GM12878 (cell line): ENCODE results near the gene VWA5B2. TPM values are rescaled to one million over a fixed set of nuclear protein-coding genes. Genes with fewer than 3 reads are reported as not detected.

Experiments
- BRCA1 ChIP-seq: IDR thresholded peaks from 2 replicates; pipeline ENCODE4 v1.6.1; 2011; ENCODE audit warnings: low read depth, low read length, improper control_type of control experiment
- E2F8 ChIP-seq: fragments of 450-650 bp; IDR thresholded peaks from 2 replicates; pipeline ENCODE4 v1.6.1; 2018; ENCODE audit warnings: mild to moderate bottlenecking, low read depth, moderate library complexity; ENCODE audit not compliant: partially characterized antibody
- GABPA ChIP-seq: IDR thresholded peaks from 2 replicates; pipeline ENCODE4 v1.6.1; 2014; ENCODE audit warnings: antibody characterized with exemption, low read depth, mild to moderate bottlenecking, inconsistent platforms
- MEF2A ChIP-seq: IDR thresholded peaks from 2 replicates; pipeline ENCODE4 v1.6.1; 2011; ENCODE audit warnings: low read depth, mild to moderate bottlenecking, low read length, moderate library complexity; ENCODE audit not compliant: insufficient read depth
- PML ChIP-seq: IDR thresholded peaks from 2 replicates; pipeline ENCODE4 v1.6.1; 2012; ENCODE audit warnings: low read length, inconsistent platforms
- SUPT20H ChIP-seq: IDR thresholded peaks from 2 replicates; pipeline ENCODE4 v1.6.1; 2011; ENCODE audit warnings: low read depth, mild to moderate bottlenecking, low read length, moderate library complexity, borderline replicate concordance; ENCODE audit not compliant: control insufficient read depth
- polyA plus RNA-seq, 11 experiments: library from polyadenylated mRNA; depleted of rRNA in 4 of 11; unstranded in 6 of 11; stranded (reverse) in 5 of 11; fragments of >200 nt; fragmentation: Nextera tagmentation in 4 of 11; fragmentation: Illumina TruSeq in 1 of 11; extraction: Ambion mirVana in 4 of 11; extraction: Trizol in 1 of 11; gene quantifications; 1 replicate in 1 of 11; 2 replicates in 10 of 11; pipeline versions ENCODE4 v1.2.1 to v1.2.3, GENCODE V29; 2011 to 2016; ENCODE audit warnings: inconsistent platforms in 2 of 11, missing spikeins in 2 of 11, low read depth in 1 of 11
- total RNA-seq, 4 experiments: library from RNA; depleted of rRNA in 3 of 4; stranded (reverse); fragments of >200 nt in 3 of 4; fragmentation: Illumina TruSeq in 1 of 4; extraction: Trizol in 1 of 4; gene quantifications; 2 replicates each; pipeline versions ENCODE4 v1.2.1 to v1.2.3, GENCODE V29; 2013 to 2021
- TF ChIP-seq, protein P1 (sequence below): fragments of 450-650 bp; formaldehyde crosslinking; IDR thresholded peaks from 2 replicates; pipeline ENCODE4 v1.4.0; 2020; ENCODE audit warnings: mild to moderate bottlenecking, moderate library complexity

The VWA5B2 gene
- total and polyA plus RNA-seq, 10 of the 15 experiments (the other 5 are each of a cell fraction or from before 2014, with no cell fraction given), result 0.03 to 0.09 TPM; not detected in 8

DNA sequence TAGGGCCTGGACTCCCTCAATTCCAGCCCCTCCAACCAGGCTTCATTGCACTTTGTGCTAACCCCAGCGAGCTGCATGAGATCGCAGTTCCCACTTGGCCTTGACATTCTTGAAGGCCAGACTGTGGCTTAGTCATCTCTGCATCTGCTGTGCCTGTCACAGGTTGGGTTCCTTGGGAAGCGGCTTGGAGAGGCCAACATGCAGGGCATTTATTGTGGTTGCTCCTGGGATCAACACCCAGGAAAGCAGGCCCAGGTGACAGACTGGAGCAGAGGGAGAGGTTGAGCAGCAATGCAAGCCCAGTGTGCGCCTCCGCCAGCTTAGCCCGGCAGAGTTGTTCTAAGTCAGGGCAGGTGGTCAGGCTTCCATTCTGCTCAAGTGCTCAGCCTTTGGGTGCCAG lies 32.8 kb upstream of the VWA5B2 start (continued):
- TF ChIP-seq, protein P1, sequence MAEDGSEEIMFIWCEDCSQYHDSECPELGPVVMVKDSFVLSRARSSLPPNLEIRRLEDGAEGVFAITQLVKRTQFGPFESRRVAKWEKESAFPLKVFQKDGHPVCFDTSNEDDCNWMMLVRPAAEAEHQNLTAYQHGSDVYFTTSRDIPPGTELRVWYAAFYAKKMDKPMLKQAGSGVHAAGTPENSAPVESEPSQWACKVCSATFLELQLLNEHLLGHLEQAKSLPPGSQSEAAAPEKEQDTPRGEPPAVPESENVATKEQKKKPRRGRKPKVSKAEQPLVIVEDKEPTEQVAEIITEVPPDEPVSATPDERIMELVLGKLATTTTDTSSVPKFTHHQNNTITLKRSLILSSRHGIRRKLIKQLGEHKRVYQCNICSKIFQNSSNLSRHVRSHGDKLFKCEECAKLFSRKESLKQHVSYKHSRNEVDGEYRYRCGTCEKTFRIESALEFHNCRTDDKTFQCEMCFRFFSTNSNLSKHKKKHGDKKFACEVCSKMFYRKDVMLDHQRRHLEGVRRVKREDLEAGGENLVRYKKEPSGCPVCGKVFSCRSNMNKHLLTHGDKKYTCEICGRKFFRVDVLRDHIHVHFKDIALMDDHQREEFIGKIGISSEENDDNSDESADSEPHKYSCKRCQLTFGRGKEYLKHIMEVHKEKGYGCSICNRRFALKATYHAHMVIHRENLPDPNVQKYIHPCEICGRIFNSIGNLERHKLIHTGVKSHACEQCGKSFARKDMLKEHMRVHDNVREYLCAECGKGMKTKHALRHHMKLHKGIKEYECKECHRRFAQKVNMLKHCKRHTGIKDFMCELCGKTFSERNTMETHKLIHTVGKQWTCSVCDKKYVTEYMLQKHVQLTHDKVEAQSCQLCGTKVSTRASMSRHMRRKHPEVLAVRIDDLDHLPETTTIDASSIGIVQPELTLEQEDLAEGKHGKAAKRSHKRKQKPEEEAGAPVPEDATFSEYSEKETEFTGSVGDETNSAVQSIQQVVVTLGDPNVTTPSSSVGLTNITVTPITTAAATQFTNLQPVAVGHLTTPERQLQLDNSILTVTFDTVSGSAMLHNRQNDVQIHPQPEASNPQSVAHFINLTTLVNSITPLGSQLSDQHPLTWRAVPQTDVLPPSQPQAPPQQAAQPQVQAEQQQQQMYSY (CRISPR knock-in tag), result no peak
- no peak for TF ChIP-seq MEF2A
- no peak for TF ChIP-seq BRCA1
- no peak for TF ChIP-seq E2F8
- no peak for TF ChIP-seq PML
- no peak for TF ChIP-seq GABPA
- TF ChIP-seq SUPT20H, result no peak
